ENCODE results near the gene APBB2.

The APBB2 gene

GRCh38 chr4:41141900-41142299, 72.4 kb downstream of the APBB2 start:
- no peak for DNase-seq (ENCODE audit: low spot score)

- no peak for DNase-seq (ENCODE audit: low spot score)
Measured at GRCh38 chr4:41140410-41140809, 73.9 kb downstream of the APBB2 start.

- DNase-seq (ENCODE audit: low spot score), result no peak
Measured at GRCh38 chr4:41137879-41138278, 76.5 kb downstream of the APBB2 start.

- DNase-seq (ENCODE audit: low spot score), result peak; percentile 8
Measured at GRCh38 chr4:41136456-41136855, 77.9 kb downstream of the APBB2 start.

- DNase-seq (ENCODE audit: low spot score), result no peak
Measured at GRCh38 chr4:41135801-41136200, 78.5 kb downstream of the APBB2 start.

GRCh38 chr4:41134581-41134980, 79.8 kb downstream of the APBB2 start:
- no peak for DNase-seq (ENCODE audit: low spot score)

- DNase-seq (ENCODE audit: low spot score), result no peak
Measured at GRCh38 chr4:41133454-41134018, 80.8 kb downstream of the APBB2 start.

- no peak for DNase-seq (ENCODE audit: low spot score)
Measured at GRCh38 chr4:41132055-41132683, 82.2 kb downstream of the APBB2 start.

- DNase-seq (ENCODE audit: low spot score), result no peak
Measured at GRCh38 chr4:41129936-41130440, 84.4 kb downstream of the APBB2 start.

GRCh38 chr4:41129128-41129754, 85.1 kb downstream of the APBB2 start:
- DNase-seq (ENCODE audit: low spot score), result no peak

GRCh38 chr4:41125558-41126311, 88.6 kb downstream of the APBB2 start:
- DNase-seq (ENCODE audit: low spot score), result no peak

GRCh38 chr4:41124916-41125548, 89.3 kb downstream of the APBB2 start:
- DNase-seq (ENCODE audit: low spot score), result no peak

- DNase-seq (ENCODE audit: low spot score), result no peak
Measured at GRCh38 chr4:41122775-41123174, 91.6 kb downstream of the APBB2 start.

GRCh38 chr4:41122309-41122708, 92.0 kb downstream of the APBB2 start:
- no peak for DNase-seq (ENCODE audit: low spot score)

- no peak for DNase-seq (ENCODE audit: low spot score)
Measured at GRCh38 chr4:41121906-41122305, 92.4 kb downstream of the APBB2 start.

GRCh38 chr4:41120297-41121217, 93.8 kb downstream of the APBB2 start:
- DNase-seq (ENCODE audit: low spot score), result no peak

GRCh38 chr4:41119867-41120295, 94.5 kb downstream of the APBB2 start:
- DNase-seq (ENCODE audit: low spot score), result no peak

GRCh38 chr4:41111791-41112190, 102.6 kb downstream of the APBB2 start:
- DNase-seq (ENCODE audit: low spot score), result no peak

GRCh38 chr4:41110050-41110449, 104.3 kb downstream of the APBB2 start:
- no peak for DNase-seq (ENCODE audit: low spot score)

- no peak for DNase-seq (ENCODE audit: low spot score)
Measured at GRCh38 chr4:41108481-41108880, 105.9 kb downstream of the APBB2 start.
